Progenitor cell of endocrine pancreas (in vitro differentiated cells): ENCODE results near the gene MACC1. TPM values are rescaled to one million over a fixed set of nuclear protein-coding genes. Genes with fewer than 3 reads are reported as not detected.
"Not testable (repeated sequence)": the region's sequence is repeated elsewhere in the genome, so short reads cannot be mapped to it uniquely, and the experiment has no call there.

Experiments used
- DNase-seq: peaks from one replicate; pipeline ENCODE4 v3.0.0; 2021; ENCODE audit warnings: low spot score; ENCODE audit not compliant: unreplicated experiment
- H3K27ac Mint-ChIP-seq: 2 replicates; pipeline ENCODE4 v1.8.0; 2021; ENCODE audit warnings: mild to moderate bottlenecking, moderate library complexity, mixed read lengths
- H3K27me3 Mint-ChIP-seq: 2 replicates; pipeline ENCODE4 v1.8.0; 2021; ENCODE audit warnings: mixed read lengths
- H3K36me3 Mint-ChIP-seq: 2 replicates; pipeline ENCODE4 v1.8.0; 2022; ENCODE audit warnings: mixed read lengths; ENCODE audit not compliant: insufficient read depth
- H3K4me1 Mint-ChIP-seq: 2 replicates; pipeline ENCODE4 v1.8.0; 2021; ENCODE audit warnings: low read depth, mixed read lengths
- H3K4me3 Mint-ChIP-seq: 2 replicates; pipeline ENCODE4 v1.8.0; 2021; ENCODE audit warnings: low read depth, mild to moderate bottlenecking, moderate library complexity, mixed read lengths
- H3K9me3 Mint-ChIP-seq: 2 replicates; pipeline ENCODE4 v1.8.0; 2021; ENCODE audit warnings: low read depth, mixed read lengths
- CTCF ChIP-seq: fragments of 200-600 bp; sonication (generic); IDR thresholded peaks from one replicate; pipeline ENCODE4 v1.5.0; 2021; ENCODE audit warnings: antibody characterized with exemption, mild to moderate bottlenecking; ENCODE audit not compliant: unreplicated experiment
- total RNA-seq: library from RNA; stranded (reverse); gene quantifications from 2 replicates; pipeline ENCODE4 v1.2.1, GENCODE V29; 2021

The MACC1 gene
- total RNA-seq, 1 donor from 2014 or later, result 16.1 TPM

GRCh38 chr7:20188567-20188966, 28.6 kb downstream of the MACC1 start:
- H3K4me1 Mint-ChIP-seq, result peaks cover 6% of the 10 kb centered on the region
- H3K36me3 Mint-ChIP-seq, result peaks cover 21% of the 10 kb centered on the region
- no peaks in the 10 kb centered on the region for H3K27me3 Mint-ChIP-seq
- H3K27ac Mint-ChIP-seq, result no peak overlapping the region
- no peak for TF ChIP-seq CTCF
- H3K9me3 Mint-ChIP-seq, result peaks cover 16% of the 10 kb centered on the region
- no peak overlapping the region for H3K4me3 Mint-ChIP-seq
- no peak for DNase-seq

- DNase-seq, H3K4me1 Mint-ChIP-seq, H3K27ac Mint-ChIP-seq, H3K27me3 Mint-ChIP-seq, H3K4me3 Mint-ChIP-seq: not testable (repeated sequence)
- Mint-ChIP-seq H3K9me3 (peaks cover 16% of the 10 kb centered on the region), H3K36me3 (peaks cover 21% of the 10 kb centered on the region)
These were observed 29.3 kb downstream of the MACC1 start for GRCh38 chr7:20187850-20188249.

DNA sequence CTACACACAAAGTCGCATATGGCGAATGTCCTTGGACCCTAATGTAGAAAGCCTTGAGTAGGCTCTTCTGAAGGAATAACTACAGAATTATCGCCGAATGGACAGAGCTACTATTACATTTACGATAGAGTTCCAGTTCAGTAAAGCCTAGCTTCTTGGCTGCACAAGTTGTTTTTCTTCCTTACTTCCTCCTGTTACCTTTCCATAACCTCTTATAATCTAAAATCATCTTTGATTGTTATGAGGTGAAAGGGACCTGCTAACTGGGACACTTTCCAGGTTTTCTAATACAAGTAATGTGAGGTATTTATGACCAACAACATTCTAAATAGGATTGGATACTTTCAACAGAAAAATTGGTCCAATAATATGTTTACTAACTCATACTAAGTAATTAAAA, 31.2 kb downstream of the MACC1 start:
- TF ChIP-seq CTCF, result no peak
- H3K4me3 Mint-ChIP-seq, result no peak overlapping the region
- DNase-seq, result no peak
- H3K27me3 Mint-ChIP-seq, result no peaks in the 10 kb centered on the region
- H3K9me3 Mint-ChIP-seq, result peaks cover 16% of the 10 kb centered on the region
- H3K4me1 Mint-ChIP-seq, result peaks cover 4% of the 10 kb centered on the region
- peaks cover 19% of the 10 kb centered on the region for H3K36me3 Mint-ChIP-seq
- H3K27ac Mint-ChIP-seq, result no peak overlapping the region

- TF ChIP-seq CTCF, result no peak
- Mint-ChIP-seq H3K9me3 (peaks cover 5% of the 10 kb centered on the region), H3K4me1 (no peaks in the 10 kb centered on the region), H3K27ac (no peak overlapping the region), H3K36me3 (peaks cover 9% of the 10 kb centered on the region), H3K4me3 (no peak overlapping the region), H3K27me3 (no peaks in the 10 kb centered on the region)
- DNase-seq, result no peak
These were observed 34.1 kb downstream of the MACC1 start for GRCh38 chr7:20183086-20183485.

- H3K9me3 Mint-ChIP-seq, result no peaks in the 10 kb centered on the region
- no peak overlapping the region for H3K27ac Mint-ChIP-seq
- DNase-seq, result no peak
- H3K27me3 Mint-ChIP-seq, result no peaks in the 10 kb centered on the region
- H3K4me3 Mint-ChIP-seq, result no peak overlapping the region
- peaks cover 2% of the 10 kb centered on the region for H3K36me3 Mint-ChIP-seq
- no peak for TF ChIP-seq CTCF
- no peaks in the 10 kb centered on the region for H3K4me1 Mint-ChIP-seq
These were observed 40.5 kb downstream of the MACC1 start for GRCh38 chr7:20176578-20177242.

DNA sequence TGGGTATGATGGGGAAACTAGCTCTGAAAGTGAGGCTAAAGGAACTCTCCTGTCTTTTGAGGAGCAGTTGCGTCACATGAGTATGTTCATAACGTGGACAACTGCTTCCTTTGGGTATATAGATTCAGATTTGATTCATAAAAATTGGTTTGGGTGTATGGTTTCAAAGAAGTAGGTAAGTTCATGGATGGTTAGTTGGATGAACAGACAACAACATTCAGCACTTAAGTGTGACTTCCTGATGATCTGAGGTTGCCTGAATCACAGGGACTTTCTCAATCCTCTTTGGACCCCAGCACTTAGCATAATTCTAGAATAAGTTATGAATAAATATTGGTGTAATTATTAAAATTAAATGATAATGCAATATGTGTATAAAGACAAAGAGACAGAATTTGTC, 43.4 kb downstream of the MACC1 start:
- H3K27ac Mint-ChIP-seq, result no peak overlapping the region
- H3K4me3 Mint-ChIP-seq, result no peak overlapping the region

More for the DNA sequence above, 43.4 kb downstream of the MACC1 start:
- H3K9me3 Mint-ChIP-seq, result no peaks in the 10 kb centered on the region
- TF ChIP-seq CTCF, result no peak
- no peaks in the 10 kb centered on the region for H3K27me3 Mint-ChIP-seq
- peaks cover under 1% of the 10 kb centered on the region for H3K36me3 Mint-ChIP-seq
- DNase-seq, result no peak
- H3K4me1 Mint-ChIP-seq, result no peaks in the 10 kb centered on the region
